Type B pancreatic cell (in vitro differentiated cells): ENCODE measurements around the gene CRYL1. TPM values are rescaled to one million over a fixed set of nuclear protein-coding genes. Genes with fewer than 3 reads are reported as not detected.

Experiments used
- DNase-seq: peaks from one replicate; pipeline ENCODE4 v3.0.0; 2021; ENCODE audit warnings: mixed read lengths; ENCODE audit not compliant: unreplicated experiment; ENCODE audit errors: extremely low spot score
- H3K27ac Mint-ChIP-seq: 2 replicates; pipeline ENCODE4 v1.8.0; 2021; ENCODE audit warnings: mild to moderate bottlenecking, mixed read lengths
- H3K27me3 Mint-ChIP-seq: 2 replicates; pipeline ENCODE4 v1.8.0; 2021; ENCODE audit warnings: mixed read lengths
- H3K36me3 Mint-ChIP-seq: 2 replicates; pipeline ENCODE4 v1.8.0; 2021; ENCODE audit warnings: mixed read lengths
- H3K4me1 Mint-ChIP-seq: one replicate; pipeline ENCODE4 v1.8.0; 2021; ENCODE audit warnings: mixed read lengths; ENCODE audit not compliant: unreplicated experiment
- H3K4me3 Mint-ChIP-seq: 2 replicates; pipeline ENCODE4 v1.8.0; 2021; ENCODE audit warnings: mild to moderate bottlenecking, mixed read lengths
- H3K9me3 Mint-ChIP-seq: 2 replicates; pipeline ENCODE4 v1.8.0; 2021; ENCODE audit warnings: mixed read lengths
- CTCF ChIP-seq: fragments of 200-600 bp; sonication (generic); conservative IDR thresholded peaks from 2 replicates; pipeline ENCODE4 v1.5.0; 2021; ENCODE audit warnings: antibody characterized with exemption, mild to moderate bottlenecking
- total RNA-seq: library from RNA; stranded (reverse); gene quantifications from 2 replicates; pipeline ENCODE4 v1.2.1, GENCODE V29; 2021; ENCODE audit warnings: low replicate concordance

Gene CRYL1
- total RNA-seq, 1 donor from 2014 or later = 20.2 TPM

GRCh38 chr13:20422362-20422761, 103.3 kb downstream of the CRYL1 start:
- peaks cover 19% of the 10 kb centered on the region for H3K4me1 Mint-ChIP-seq
- H3K27me3 Mint-ChIP-seq = peaks cover 2% of the 10 kb centered on the region
- H3K4me3 Mint-ChIP-seq = no peak overlapping the region
- H3K27ac Mint-ChIP-seq = no peak overlapping the region
- DNase-seq = no peak
- TF ChIP-seq CTCF = no peak
- H3K9me3 Mint-ChIP-seq = peaks cover 10% of the 10 kb centered on the region
- H3K36me3 Mint-ChIP-seq = peaks cover 14% of the 10 kb centered on the region

- peaks cover 2% of the 10 kb centered on the region for H3K27me3 Mint-ChIP-seq
- H3K4me3 Mint-ChIP-seq = no peak overlapping the region
- peaks cover 10% of the 10 kb centered on the region for H3K9me3 Mint-ChIP-seq
- peaks cover 14% of the 10 kb centered on the region for H3K36me3 Mint-ChIP-seq
- no peak for TF ChIP-seq CTCF
- H3K27ac Mint-ChIP-seq = no peak overlapping the region
- DNase-seq = no peak
- H3K4me1 Mint-ChIP-seq = peaks cover 19% of the 10 kb centered on the region
Measured at GRCh38 chr13:20420938-20421337, 104.7 kb downstream of the CRYL1 start.

GRCh38 chr13:20418953-20419352, 106.7 kb downstream of the CRYL1 start:
- no peak for DNase-seq
- Mint-ChIP-seq H3K27ac (no peak overlapping the region), H3K36me3 (peaks cover 8% of the 10 kb centered on the region), H3K4me1 (peaks cover 9% of the 10 kb centered on the region), H3K9me3 (peaks cover 10% of the 10 kb centered on the region), H3K27me3 (peaks cover 6% of the 10 kb centered on the region), H3K4me3 (no peak overlapping the region)
- TF ChIP-seq CTCF = no peak

- H3K4me1 Mint-ChIP-seq = peaks cover 13% of the 10 kb centered on the region
- no peak overlapping the region for H3K27ac Mint-ChIP-seq
- peaks cover 9% of the 10 kb centered on the region for H3K27me3 Mint-ChIP-seq
- H3K9me3 Mint-ChIP-seq = peaks cover 4% of the 10 kb centered on the region
- H3K4me3 Mint-ChIP-seq = no peak overlapping the region
- peaks cover 8% of the 10 kb centered on the region for H3K36me3 Mint-ChIP-seq
- no peak for DNase-seq
- no peak for TF ChIP-seq CTCF
Measured at GRCh38 chr13:20416223-20416745, 109.4 kb downstream of the CRYL1 start.

- no peak for TF ChIP-seq CTCF
- Mint-ChIP-seq H3K9me3 (peaks cover 4% of the 10 kb centered on the region), H3K27me3 (peaks cover 9% of the 10 kb centered on the region), H3K27ac (no peak overlapping the region), H3K4me1 (peaks cover 17% of the 10 kb centered on the region), H3K36me3 (peaks cover 8% of the 10 kb centered on the region), H3K4me3 (no peak overlapping the region)
- DNase-seq = peak; percentile 57
Measured at GRCh38 chr13:20415694-20416107, 110.0 kb downstream of the CRYL1 start.

GRCh38 chr13:20415306-20415679, 110.4 kb downstream of the CRYL1 start:
- DNase-seq = no peak
- Mint-ChIP-seq H3K27me3 (peaks cover 9% of the 10 kb centered on the region), H3K4me3 (no peak overlapping the region), H3K27ac (no peak overlapping the region), H3K4me1 (peaks cover 17% of the 10 kb centered on the region), H3K36me3 (peaks cover 8% of the 10 kb centered on the region), H3K9me3 (peaks cover 4% of the 10 kb centered on the region)
- no peak for TF ChIP-seq CTCF
